SK-N-SH treated with all-trans-retinoic acid at 6 μM for 48 hours (cell line): ENCODE data around the gene RBP2.

Source experiments
- ATAC-seq: fragments of 200-7000 bp; cut with Tn5 transposase; 3 replicates; pipeline ENCODE4 v1.9.1; 2020; ENCODE audit warnings: mild to moderate bottlenecking, moderate library complexity
- ARNTL ChIP-seq: fragments of 450-650 bp; formaldehyde crosslinking; IDR thresholded peaks from 2 replicates; pipeline ENCODE4 v1.5.0; 2020; ENCODE audit warnings: low read depth, mild to moderate bottlenecking, moderate library complexity, borderline replicate concordance
- BACH2 ChIP-seq: fragments of 250-450 bp; sonication (Bioruptor Pico); IDR thresholded peaks from 2 replicates; pipeline ENCODE4 v1.9.0; 2021; ENCODE audit warnings: mild to moderate bottlenecking, borderline replicate concordance
- CSDC2 ChIP-seq: fragments of 250-450 bp; sonication (Bioruptor Pico); IDR thresholded peaks from 2 replicates; pipeline ENCODE4 v1.5.0; 2020; ENCODE audit warnings: mild to moderate bottlenecking, moderate library complexity
- GLIS3 ChIP-seq: fragments of 250-450 bp; sonication (Bioruptor Pico); IDR thresholded peaks from 2 replicates; pipeline ENCODE4 v1.5.0; 2020; ENCODE audit warnings: mild to moderate bottlenecking, moderate library complexity
- ISL1 ChIP-seq: fragments of 250-450 bp; sonication (Bioruptor Pico); IDR thresholded peaks from 2 replicates; pipeline ENCODE4 v2.1.2; 2022; ENCODE audit warnings: mild to moderate bottlenecking, moderate library complexity
- OSR1 ChIP-seq: fragments of 250-450 bp; sonication (Bioruptor Pico); IDR thresholded peaks from 2 replicates; pipeline ENCODE4 v1.8.0; 2022; ENCODE audit warnings: moderate library complexity, mild to moderate bottlenecking, inconsistent platforms
- PPARA ChIP-seq: fragments of 250-450 bp; sonication (Bioruptor Pico); IDR thresholded peaks from 2 replicates; pipeline ENCODE4 v1.5.0; 2020; ENCODE audit warnings: mild to moderate bottlenecking, borderline replicate concordance
- RARB ChIP-seq: fragments of 250-450 bp; sonication (Bioruptor Pico); IDR thresholded peaks from 2 replicates; pipeline ENCODE4 v1.8.0; 2021; ENCODE audit warnings: mild to moderate bottlenecking, moderate library complexity
- SNAI2 ChIP-seq: fragments of 250-450 bp; sonication (Bioruptor Pico); IDR thresholded peaks from 2 replicates; pipeline ENCODE4 v1.5.0; 2020; ENCODE audit warnings: mild to moderate bottlenecking, moderate library complexity
- TCF4 ChIP-seq: fragments of 250-450 bp; sonication (Bioruptor Pico); IDR thresholded peaks from 2 replicates; pipeline ENCODE4 v1.8.0; 2021; ENCODE audit warnings: mild to moderate bottlenecking, moderate library complexity, borderline replicate concordance
- TOX ChIP-seq: fragments of 250-450 bp; sonication (Bioruptor Pico); IDR thresholded peaks from 2 replicates; pipeline ENCODE4 v1.8.0; 2021; ENCODE audit warnings: mild to moderate bottlenecking, moderate library complexity, borderline replicate concordance
- ZC3H10 ChIP-seq: fragments of 250-450 bp; sonication (Bioruptor Pico); IDR thresholded peaks from 2 replicates; pipeline ENCODE4 v1.5.1; 2021; ENCODE audit warnings: mild to moderate bottlenecking, moderate library complexity
- ZFP3 ChIP-seq: fragments of 250-450 bp; sonication (Bioruptor Pico); IDR thresholded peaks from 2 replicates; pipeline ENCODE4 v1.5.0; 2020; ENCODE audit warnings: mild to moderate bottlenecking, moderate library complexity
- ZFP30 ChIP-seq: fragments of 450-650 bp; formaldehyde crosslinking; IDR thresholded peaks from 2 replicates; pipeline ENCODE4 v1.5.0; 2022; ENCODE audit warnings: mild to moderate bottlenecking, moderate library complexity
- ZNF70 ChIP-seq: fragments of 450-650 bp; formaldehyde crosslinking; IDR thresholded peaks from 2 replicates; pipeline ENCODE4 v1.5.0; 2020; ENCODE audit warnings: mild to moderate bottlenecking, moderate library complexity
- ZNF8 ChIP-seq: fragments of 450-650 bp; formaldehyde crosslinking; IDR thresholded peaks from 2 replicates; pipeline ENCODE4 v1.5.0; 2020; ENCODE audit warnings: mild to moderate bottlenecking, moderate library complexity
- TF ChIP-seq, protein P1 (sequence below): fragments of 250-450 bp; sonication (Bioruptor Pico); IDR thresholded peaks from 2 replicates; pipeline ENCODE4 v1.5.0; 2020; ENCODE audit warnings: mild to moderate bottlenecking, moderate library complexity
- TF ChIP-seq, protein P2 (sequence below): fragments of 250-450 bp; sonication (Bioruptor Pico); IDR thresholded peaks from 2 replicates; pipeline ENCODE4 v1.5.1; 2021; ENCODE audit warnings: mild to moderate bottlenecking, moderate library complexity
- TF ChIP-seq, protein P3 (sequence below): fragments of 250-450 bp; sonication (Bioruptor Pico); IDR thresholded peaks from 2 replicates; pipeline ENCODE4 v1.8.0; 2020; ENCODE audit warnings: mild to moderate bottlenecking, moderate library complexity, borderline replicate concordance
- TF ChIP-seq, protein P4 (sequence below): fragments of 250-450 bp; sonication (Bioruptor Pico); IDR thresholded peaks from 2 replicates; pipeline ENCODE4 v1.5.1; 2020; ENCODE audit warnings: low read depth, mild to moderate bottlenecking, moderate library complexity

Gene RBP2

DNA sequence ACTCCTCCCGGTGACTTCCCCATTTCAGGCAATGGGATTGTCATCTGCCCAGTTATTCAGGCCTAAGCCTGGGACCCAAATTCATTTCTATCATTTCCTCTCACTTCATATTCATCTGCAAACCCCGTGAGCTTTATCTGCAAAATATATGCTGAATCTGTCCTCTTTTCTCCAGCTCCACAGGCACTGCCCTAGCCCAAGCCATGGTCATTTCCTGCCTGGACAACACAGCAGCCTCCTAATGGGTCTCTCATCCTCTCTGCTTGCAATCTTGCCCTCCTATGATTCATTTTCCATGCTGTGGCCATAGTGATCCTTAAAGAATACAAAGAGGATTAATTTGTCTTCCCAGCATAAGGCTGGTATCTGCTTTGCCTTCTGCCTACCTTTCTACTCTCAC lies 6.1 kb downstream of the RBP2 start (continued):
- TF ChIP-seq, protein P1, sequence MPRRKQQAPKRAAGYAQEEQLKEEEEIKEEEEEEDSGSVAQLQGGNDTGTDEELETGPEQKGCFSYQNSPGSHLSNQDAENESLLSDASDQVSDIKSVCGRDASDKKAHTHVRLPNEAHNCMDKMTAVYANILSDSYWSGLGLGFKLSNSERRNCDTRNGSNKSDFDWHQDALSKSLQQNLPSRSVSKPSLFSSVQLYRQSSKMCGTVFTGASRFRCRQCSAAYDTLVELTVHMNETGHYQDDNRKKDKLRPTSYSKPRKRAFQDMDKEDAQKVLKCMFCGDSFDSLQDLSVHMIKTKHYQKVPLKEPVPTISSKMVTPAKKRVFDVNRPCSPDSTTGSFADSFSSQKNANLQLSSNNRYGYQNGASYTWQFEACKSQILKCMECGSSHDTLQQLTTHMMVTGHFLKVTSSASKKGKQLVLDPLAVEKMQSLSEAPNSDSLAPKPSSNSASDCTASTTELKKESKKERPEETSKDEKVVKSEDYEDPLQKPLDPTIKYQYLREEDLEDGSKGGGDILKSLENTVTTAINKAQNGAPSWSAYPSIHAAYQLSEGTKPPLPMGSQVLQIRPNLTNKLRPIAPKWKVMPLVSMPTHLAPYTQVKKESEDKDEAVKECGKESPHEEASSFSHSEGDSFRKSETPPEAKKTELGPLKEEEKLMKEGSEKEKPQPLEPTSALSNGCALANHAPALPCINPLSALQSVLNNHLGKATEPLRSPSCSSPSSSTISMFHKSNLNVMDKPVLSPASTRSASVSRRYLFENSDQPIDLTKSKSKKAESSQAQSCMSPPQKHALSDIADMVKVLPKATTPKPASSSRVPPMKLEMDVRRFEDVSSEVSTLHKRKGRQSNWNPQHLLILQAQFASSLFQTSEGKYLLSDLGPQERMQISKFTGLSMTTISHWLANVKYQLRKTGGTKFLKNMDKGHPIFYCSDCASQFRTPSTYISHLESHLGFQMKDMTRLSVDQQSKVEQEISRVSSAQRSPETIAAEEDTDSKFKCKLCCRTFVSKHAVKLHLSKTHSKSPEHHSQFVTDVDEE (CRISPR knock-in tag) = no peak

DNA sequence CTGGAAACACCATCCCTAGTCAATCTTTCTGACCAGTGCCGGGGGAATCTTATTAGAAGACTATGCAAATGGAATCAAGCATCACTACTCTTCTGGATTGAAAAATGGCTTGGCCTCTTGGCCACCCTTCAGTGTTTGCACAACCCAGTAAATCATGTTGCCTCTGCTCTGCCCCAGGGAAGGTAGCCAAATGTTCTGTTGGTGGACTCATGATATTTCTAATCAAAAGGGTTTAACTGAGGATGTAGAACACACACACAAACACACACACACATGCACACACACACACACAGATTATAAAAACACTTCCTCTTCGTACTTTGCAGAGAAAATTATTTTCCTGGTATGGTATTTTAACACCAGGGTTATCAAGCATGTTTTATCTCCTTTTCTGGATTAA lies 7.9 kb downstream of the RBP2 start:
- ATAC-seq = no peak
- TF ChIP-seq, protein P2, sequence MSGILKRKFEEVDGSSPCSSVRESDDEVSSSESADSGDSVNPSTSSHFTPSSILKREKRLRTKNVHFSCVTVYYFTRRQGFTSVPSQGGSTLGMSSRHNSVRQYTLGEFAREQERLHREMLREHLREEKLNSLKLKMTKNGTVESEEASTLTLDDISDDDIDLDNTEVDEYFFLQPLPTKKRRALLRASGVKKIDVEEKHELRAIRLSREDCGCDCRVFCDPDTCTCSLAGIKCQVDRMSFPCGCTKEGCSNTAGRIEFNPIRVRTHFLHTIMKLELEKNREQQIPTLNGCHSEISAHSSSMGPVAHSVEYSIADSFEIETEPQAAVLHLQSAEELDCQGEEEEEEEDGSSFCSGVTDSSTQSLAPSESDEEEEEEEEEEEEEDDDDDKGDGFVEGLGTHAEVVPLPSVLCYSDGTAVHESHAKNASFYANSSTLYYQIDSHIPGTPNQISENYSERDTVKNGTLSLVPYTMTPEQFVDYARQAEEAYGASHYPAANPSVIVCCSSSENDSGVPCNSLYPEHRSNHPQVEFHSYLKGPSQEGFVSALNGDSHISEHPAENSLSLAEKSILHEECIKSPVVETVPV (CRISPR knock-in tag) = no peak
- TF ChIP-seq ZNF70 (no peak), ISL1 (CRISPR knock-in tag) (no peak), PPARA (CRISPR knock-in tag) (no peak), RARB (CRISPR knock-in tag) (no peak), GLIS3 (CRISPR knock-in tag) (no peak), ZNF8 (CRISPR knock-in tag) (no peak)
- TF ChIP-seq, protein P3, sequence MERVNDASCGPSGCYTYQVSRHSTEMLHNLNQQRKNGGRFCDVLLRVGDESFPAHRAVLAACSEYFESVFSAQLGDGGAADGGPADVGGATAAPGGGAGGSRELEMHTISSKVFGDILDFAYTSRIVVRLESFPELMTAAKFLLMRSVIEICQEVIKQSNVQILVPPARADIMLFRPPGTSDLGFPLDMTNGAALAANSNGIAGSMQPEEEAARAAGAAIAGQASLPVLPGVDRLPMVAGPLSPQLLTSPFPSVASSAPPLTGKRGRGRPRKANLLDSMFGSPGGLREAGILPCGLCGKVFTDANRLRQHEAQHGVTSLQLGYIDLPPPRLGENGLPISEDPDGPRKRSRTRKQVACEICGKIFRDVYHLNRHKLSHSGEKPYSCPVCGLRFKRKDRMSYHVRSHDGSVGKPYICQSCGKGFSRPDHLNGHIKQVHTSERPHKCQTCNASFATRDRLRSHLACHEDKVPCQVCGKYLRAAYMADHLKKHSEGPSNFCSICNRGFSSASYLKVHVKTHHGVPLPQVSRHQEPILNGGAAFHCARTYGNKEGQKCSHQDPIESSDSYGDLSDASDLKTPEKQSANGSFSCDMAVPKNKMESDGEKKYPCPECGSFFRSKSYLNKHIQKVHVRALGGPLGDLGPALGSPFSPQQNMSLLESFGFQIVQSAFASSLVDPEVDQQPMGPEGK (CRISPR knock-in tag) = no peak
- TF ChIP-seq, all 23 proteins: peak for 0

DNA sequence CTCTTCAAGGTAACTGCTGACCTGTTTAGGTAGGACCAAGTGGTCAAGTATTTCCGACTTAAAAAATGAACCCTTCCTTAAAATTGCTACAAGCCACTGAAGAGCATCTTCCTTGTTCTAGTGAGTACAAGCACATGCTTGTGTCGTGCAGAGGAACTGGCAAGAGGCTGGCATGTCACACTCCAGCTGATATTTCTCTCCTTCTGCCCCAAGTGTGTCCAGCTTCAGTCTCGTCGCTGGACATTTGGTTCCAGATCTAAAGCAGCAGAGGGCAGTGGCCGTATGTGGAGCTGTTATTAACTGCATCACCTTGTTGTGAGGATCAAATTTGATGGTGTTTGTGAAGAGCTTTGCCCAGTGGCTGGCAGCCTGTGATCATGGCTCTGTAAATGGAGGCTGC lies 10.0 kb downstream of the RBP2 start:
- TF ChIP-seq SNAI2 (CRISPR knock-in tag) (no peak), CSDC2 (CRISPR knock-in tag) (no peak), ZFP30 (CRISPR knock-in tag) (no peak), ZFP3 (CRISPR knock-in tag) (no peak), BACH2 (no peak), TOX (CRISPR knock-in tag) (no peak), ARNTL (CRISPR knock-in tag) (no peak), PPARA (CRISPR knock-in tag) (no peak), ZNF8 (CRISPR knock-in tag) (no peak), OSR1 (CRISPR knock-in tag) (no peak), TCF4 (CRISPR knock-in tag) (no peak)
- TF ChIP-seq, protein P4, sequence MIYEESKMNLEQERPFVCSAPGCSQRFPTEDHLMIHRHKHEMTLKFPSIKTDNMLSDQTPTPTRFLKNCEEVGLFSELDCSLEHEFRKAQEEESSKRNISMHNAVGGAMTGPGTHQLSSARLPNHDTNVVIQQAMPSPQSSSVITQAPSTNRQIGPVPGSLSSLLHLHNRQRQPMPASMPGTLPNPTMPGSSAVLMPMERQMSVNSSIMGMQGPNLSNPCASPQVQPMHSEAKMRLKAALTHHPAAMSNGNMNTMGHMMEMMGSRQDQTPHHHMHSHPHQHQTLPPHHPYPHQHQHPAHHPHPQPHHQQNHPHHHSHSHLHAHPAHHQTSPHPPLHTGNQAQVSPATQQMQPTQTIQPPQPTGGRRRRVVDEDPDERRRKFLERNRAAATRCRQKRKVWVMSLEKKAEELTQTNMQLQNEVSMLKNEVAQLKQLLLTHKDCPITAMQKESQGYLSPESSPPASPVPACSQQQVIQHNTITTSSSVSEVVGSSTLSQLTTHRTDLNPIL = no peak
- TF ChIP-seq, protein P3 (CRISPR knock-in tag) = no peak
- TF ChIP-seq, all 23 proteins: peak for 0
- ATAC-seq = no peak

DNA sequence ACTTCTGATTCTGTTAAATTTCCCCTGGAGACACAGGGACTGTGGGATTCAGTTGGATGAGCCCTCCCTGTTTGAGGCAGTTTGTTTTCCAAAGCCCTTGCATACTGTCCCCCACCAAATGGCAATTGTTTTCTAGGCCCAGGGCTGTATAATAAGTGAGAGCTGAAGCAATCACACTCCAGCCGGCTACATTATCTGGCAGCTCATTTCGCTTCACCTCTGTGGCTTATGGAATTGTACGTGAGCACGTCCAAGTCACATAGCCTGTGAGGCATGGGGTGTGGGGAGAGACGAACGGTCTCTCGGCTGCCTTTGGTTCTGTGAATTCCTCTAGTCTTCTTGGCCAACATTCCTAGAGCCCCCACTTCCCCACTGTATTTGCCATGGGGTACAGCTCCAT lies 10.7 kb downstream of the RBP2 start:
- ATAC-seq = no peak

More for the DNA sequence above, 10.7 kb downstream of the RBP2 start:
- no peak for TF ChIP-seq ZC3H10 (CRISPR knock-in tag)
